Measurements from ENCODE around the gene PLXNB2. TPM values are rescaled to one million over a fixed set of nuclear protein-coding genes. Genes with fewer than 3 reads are reported as not detected.

The PLXNB2 gene
- total and polyA plus RNA-seq, 7 experiments from 2014 or later: 0.05 to 138 (median 3.5) TPM

GRCh38 chr22:50316114-50317065 is 8.9 kb upstream of the PLXNB2 start:
- no peak for DNase-seq
- no peak overlapping the region for H3K4me3 ChIP-seq (ENCODE audit: low read length)
- no peaks in the 10 kb centered on the region for H3K9me3 Mint-ChIP-seq
- CTCF ChIA-PET: no interaction called here
- H3K27me3 ChIP-seq (ENCODE audit: control insufficient read depth in 2 of 2, insufficient read depth in 2 of 2, low read length in 2 of 2): no peaks in the 10 kb centered on the region
- H3K4me3 Mint-ChIP-seq: no peak overlapping the region
- intact Hi-C loops (cut with micrococcal nuclease): no loop called here
- no peaks in the 10 kb centered on the region for H3K36me3 Mint-ChIP-seq
- no peaks in the 10 kb centered on the region for H3K9me3 ChIP-seq (ENCODE audit: control insufficient read depth in 2 of 3, low read length in 3 of 3)
- H3K4me1 Mint-ChIP-seq: peaks cover 9 to 18% (median 12%) of the 10 kb centered on the region in 7 donors
- H3K27ac Mint-ChIP-seq: no peak overlapping the region
- no peaks in the 10 kb centered on the region for H3K27me3 Mint-ChIP-seq
- no peaks in the 10 kb centered on the region for H3K36me3 ChIP-seq (ENCODE audit: control insufficient read depth in 2 of 3, insufficient read depth in 3 of 3, low read length in 3 of 3)
- POLR2A ChIA-PET: no interaction called here
- peaks cover 14 to 17% of the 10 kb centered on the region in 2 donors for H3K4me1 ChIP-seq (ENCODE audit: control insufficient read depth in 2 of 2, insufficient read depth in 2 of 2, low read length in 2 of 2)
- H3K27ac ChIP-seq (ENCODE audit: low read depth, low read length): no peak overlapping the region
- no peak for ATAC-seq

GRCh38 chr22:50315289-50316113 is 8.1 kb upstream of the PLXNB2 start:
- H3K27me3 Mint-ChIP-seq: no peaks in the 10 kb centered on the region
- H3K36me3 Mint-ChIP-seq: no peaks in the 10 kb centered on the region
- DNase-seq (no peak), ATAC-seq (no peak)
- no peaks in the 10 kb centered on the region for H3K27me3 ChIP-seq (ENCODE audit: control insufficient read depth in 2 of 2, insufficient read depth in 2 of 2, low read length in 2 of 2)
- H3K4me1 ChIP-seq (ENCODE audit: control insufficient read depth in 2 of 2, insufficient read depth in 2 of 2, low read length in 2 of 2): peaks cover 14 to 17% of the 10 kb centered on the region in 2 donors
- no peaks in the 10 kb centered on the region for H3K9me3 ChIP-seq (ENCODE audit: control insufficient read depth in 2 of 3, low read length in 3 of 3)
- intact Hi-C loops (cut with micrococcal nuclease): loop anchor here (2.0 kb wide), 2 partner anchors 27 to 45 kb away; partner anchors contain the start of genes MAPK11 (in 1 of the 2) and PPP6R2 (in 1 of the 2)
- H3K36me3 ChIP-seq (ENCODE audit: control insufficient read depth in 2 of 3, insufficient read depth in 3 of 3, low read length in 3 of 3): no peaks in the 10 kb centered on the region
- H3K27ac ChIP-seq (ENCODE audit: low read depth, low read length): peak overlapping the region; percentile 64
- ChIA-PET CTCF (no interaction called here), POLR2A (interaction anchor here (0.8 to 1.3 kb wide), 3 partner anchors 10 to 64 kb away, joined by 3 to 9 read pairs (median 3); partner anchors contain the start of gene HDAC10)
- peak overlapping the region; percentile 27 to 90 (median 72) for H3K4me3 Mint-ChIP-seq
- H3K9me3 Mint-ChIP-seq: no peaks in the 10 kb centered on the region
- H3K27ac Mint-ChIP-seq: peak overlapping the region in 6 of 9 donors; percentile 66 to 83 (median 74)
- no peak overlapping the region for H3K4me3 ChIP-seq (ENCODE audit: low read length)
- peaks cover 9 to 18% (median 12%) of the 10 kb centered on the region in 7 donors for H3K4me1 Mint-ChIP-seq

- Histone ChIP-seq H3K9me3 (ENCODE audit: control insufficient read depth in 2 of 3, low read length in 3 of 3) (no peaks in the 10 kb centered on the region), H3K36me3 (ENCODE audit: control insufficient read depth in 2 of 3, insufficient read depth in 3 of 3, low read length in 3 of 3) (no peaks in the 10 kb centered on the region), H3K4me1 (ENCODE audit: control insufficient read depth in 2 of 2, insufficient read depth in 2 of 2, low read length in 2 of 2) (peaks cover 14 to 17% of the 10 kb centered on the region in 2 donors), H3K27me3 (ENCODE audit: control insufficient read depth in 2 of 2, insufficient read depth in 2 of 2, low read length in 2 of 2) (no peaks in the 10 kb centered on the region), H3K27ac (ENCODE audit: low read depth, low read length) (peak overlapping the region; percentile 64), H3K4me3 (ENCODE audit: low read length) (peak overlapping the region; percentile 53)
- peaks cover 9 to 18% (median 12%) of the 10 kb centered on the region in 7 donors for H3K4me1 Mint-ChIP-seq
- no peaks in the 10 kb centered on the region for H3K36me3 Mint-ChIP-seq
- H3K4me3 Mint-ChIP-seq: peak overlapping the region; percentile 76 to 92 (median 87)
- ChIA-PET POLR2A (interaction anchor here (0.8 to 1.3 kb wide), 3 partner anchors 10 to 63 kb away, joined by 3 to 9 read pairs (median 3); partner anchors contain the start of gene HDAC10), CTCF (interaction anchor here (0.7 kb wide), 1 partner anchor 70 kb away, joined by 3 read pairs; the partner anchor contains the start of gene TUBGCP6)
- DNase-seq: peak; percentile 44 to 71 (median 60)
- no peaks in the 10 kb centered on the region for H3K27me3 Mint-ChIP-seq
- intact Hi-C loops (cut with micrococcal nuclease): loop anchor here (1.0 to 5.0 kb wide), 5 partner anchors 13 to 62 kb away; partner anchors contain the start of genes DENND6B (in 1 of the 2), HDAC10 (in 1 of the 2), MAPK11 (in 1 of the 2) and PPP6R2 (in 1 of the 2)
- ATAC-seq: peak; percentile 94
- peak overlapping the region; percentile 79 to 97 (median 88) for H3K27ac Mint-ChIP-seq
- no peaks in the 10 kb centered on the region for H3K9me3 Mint-ChIP-seq
Measured at GRCh38 chr22:50314455-50315288, 7.2 kb upstream of the PLXNB2 start.

GRCh38 chr22:50314081-50314454 is 6.6 kb upstream of the PLXNB2 start:
- Mint-ChIP-seq H3K9me3 (no peaks in the 10 kb centered on the region), H3K4me1 (peaks cover 9 to 18% (median 12%) of the 10 kb centered on the region in 7 donors), H3K36me3 (no peaks in the 10 kb centered on the region), H3K27ac (peak overlapping the region; percentile 74 to 97 (median 88)), H3K4me3 (peak overlapping the region; percentile 76 to 92 (median 87)), H3K27me3 (no peaks in the 10 kb centered on the region)
- Histone ChIP-seq H3K27me3 (ENCODE audit: control insufficient read depth in 2 of 2, insufficient read depth in 2 of 2, low read length in 2 of 2) (no peaks in the 10 kb centered on the region), H3K4me1 (ENCODE audit: control insufficient read depth in 2 of 2, insufficient read depth in 2 of 2, low read length in 2 of 2) (peaks cover 14 to 17% of the 10 kb centered on the region in 2 donors), H3K36me3 (ENCODE audit: control insufficient read depth in 2 of 3, insufficient read depth in 3 of 3, low read length in 3 of 3) (no peaks in the 10 kb centered on the region), H3K9me3 (ENCODE audit: control insufficient read depth in 2 of 3, low read length in 3 of 3) (no peaks in the 10 kb centered on the region), H3K27ac (ENCODE audit: low read depth, low read length) (peak overlapping the region; percentile 64), H3K4me3 (ENCODE audit: low read length) (peak overlapping the region; percentile 53)
- ATAC-seq (no peak), DNase-seq (no peak)
- CTCF ChIA-PET: interaction anchor here (1.2 kb wide), 1 partner anchor 13 kb away, joined by 4 read pairs; the partner anchor contains the start of gene DENND6B
- intact Hi-C loops (cut with micrococcal nuclease): loop anchor here (1.0 to 5.0 kb wide), 5 partner anchors 13 to 62 kb away; partner anchors contain the start of genes DENND6B (in 1 of the 2), HDAC10 (in 1 of the 2), MAPK11 (in 1 of the 2) and PPP6R2 (in 1 of the 2)
- POLR2A ChIA-PET: interaction anchor here (1.0 to 1.3 kb wide), 2 partner anchors 11 to 63 kb away, joined by 3 to 9 read pairs; partner anchors contain the start of gene HDAC10

- Mint-ChIP-seq H3K27ac (peak overlapping the region in 6 of 9 donors; percentile 45 to 94 (median 86)), H3K36me3 (no peaks in the 10 kb centered on the region), H3K27me3 (peaks cover 0 to 3% (median 3%) of the 10 kb centered on the region in 5 donors), H3K4me1 (peaks cover 11 to 21% (median 12%) of the 10 kb centered on the region in 7 donors), H3K4me3 (peak overlapping the region in 9 of 10 donors; percentile 62 to 91 (median 86)), H3K9me3 (no peaks in the 10 kb centered on the region)
- ATAC-seq (no peak), DNase-seq (no peak)
- Histone ChIP-seq H3K9me3 (ENCODE audit: control insufficient read depth in 2 of 3, low read length in 3 of 3) (no peaks in the 10 kb centered on the region), H3K4me3 (ENCODE audit: low read length) (peak overlapping the region; percentile 53), H3K36me3 (ENCODE audit: control insufficient read depth in 2 of 3, insufficient read depth in 3 of 3, low read length in 3 of 3) (no peaks in the 10 kb centered on the region), H3K27ac (ENCODE audit: low read depth, low read length) (peak overlapping the region; percentile 64), H3K4me1 (ENCODE audit: control insufficient read depth in 2 of 2, insufficient read depth in 2 of 2, low read length in 2 of 2) (peaks cover 14 to 17% of the 10 kb centered on the region in 2 donors), H3K27me3 (ENCODE audit: control insufficient read depth in 2 of 2, insufficient read depth in 2 of 2, low read length in 2 of 2) (no peaks in the 10 kb centered on the region)
- intact Hi-C loops (cut with micrococcal nuclease): loop anchor here in 1 of 2 donors (5.0 kb wide), 1 partner anchor 61 kb away; the partner anchor contains the start of gene HDAC10
- ChIA-PET CTCF (interaction anchor here (1.2 kb wide), 1 partner anchor 13 kb away, joined by 4 read pairs; the partner anchor contains the start of gene DENND6B), POLR2A (no interaction called here)
Measured at GRCh38 chr22:50313600-50313999, 6.2 kb upstream of the PLXNB2 start.
